Tibial nerve (tissue), 4 donors: ENCODE measurements around the gene DLG1. TPM values are rescaled to one million over a fixed set of nuclear protein-coding genes. Genes with fewer than 3 reads are reported as not detected.

Source experiments
- DNase-seq, 2 donors: peaks; one replicate each; pipeline ENCODE4 v3.0.0-alpha.2; 2019; ENCODE audit warnings: low spot score in 2 of 2
- H3K27ac ChIP-seq, 4 donors: fragments of 200-600 bp; sonication (generic) in 3 of 4; one replicate each; pipeline ENCODE4 v1.5.1; 2017 to 2019; ENCODE audit warnings: mild to moderate bottlenecking in 1 of 4
- H3K27me3 ChIP-seq, 2 donors: fragments of 200-600 bp; sonication (generic) in 1 of 2; one replicate each; pipeline versions ENCODE4 v1.5.1 to v1.6.0; 2017 to 2019
- H3K36me3 ChIP-seq, 3 donors: fragments of 200-600 bp; sonication (generic); one replicate each; pipeline ENCODE4 v1.5.1; 2018 to 2019
- H3K4me1 ChIP-seq, 4 donors: fragments of 200-600 bp; sonication (generic) in 3 of 4; one replicate each; pipeline ENCODE4 v1.5.1; 2017 to 2019
- H3K4me3 ChIP-seq, 4 donors: fragments of 200-600 bp; sonication (generic) in 3 of 4; one replicate each; pipeline ENCODE4 v1.5.1; 2017 to 2019; ENCODE audit warnings: mild to moderate bottlenecking in 1 of 4, moderate library complexity in 1 of 4
- H3K9me3 ChIP-seq, 4 donors: fragments of 200-600 bp; sonication (generic) in 3 of 4; one replicate each; pipeline ENCODE4 v1.5.1; 2017 to 2019
- CTCF ChIP-seq, 5 experiments: fragments of 200-600 bp in 3 of 5; fragments of 450-650 bp in 2 of 5; sonication (generic) in 3 of 5; IDR thresholded peaks; one replicate each; pipeline ENCODE4 v1.5.1; 2016 to 2019; ENCODE audit warnings: antibody characterized with exemption in 5 of 5, mild to moderate bottlenecking in 3 of 5, moderate library complexity in 2 of 5
- EP300 ChIP-seq, 2 donors: sonication (generic); formaldehyde crosslinking; IDR thresholded peaks; one replicate each; pipeline ENCODE4 v1.6.1; 2017; ENCODE audit warnings: antibody characterized with exemption in 2 of 2, mild to moderate bottlenecking in 1 of 2
- POLR2A ChIP-seq, 2 donors: fragments of 450-650 bp; IDR thresholded peaks; one replicate each; pipeline ENCODE4 v1.6.1; 2017; ENCODE audit warnings: antibody characterized with exemption in 2 of 2, mild to moderate bottlenecking in 2 of 2, moderate library complexity in 2 of 2
- WGBS, 2 donors: methylation state at CpG; one replicate each; pipeline ENCODE4 v1.1.5; 2018; 5-methylcytosine and 5-hydroxymethylcytosine counted together
- total RNA-seq, 4 donors: library from RNA; depleted of rRNA; stranded (reverse); fragments of >200 nt; gene quantifications; one replicate each; pipeline ENCODE4 v1.1.0, GENCODE V29; 2016

The DLG1 gene
- total RNA-seq, 4 donors from 2014 or later: 49.2 to 94.0 (median 71.1) TPM

- H3K36me3 ChIP-seq: peaks cover 0 to 11% (median 0%) of the 10 kb centered on the region in 3 donors
- no peak overlapping the region for H3K4me3 ChIP-seq
- no peak for DNase-seq
- no peak for TF ChIP-seq CTCF (IDR thresholded peaks at IDR 0.05)
- no peak for TF ChIP-seq POLR2A (IDR thresholded peaks at IDR 0.05)
- no peak for TF ChIP-seq EP300 (IDR thresholded peaks at IDR 0.05)
- WGBS, 2 donors: 70 to 72% methylated on average over 4 of the region's 4 CpGs
- H3K27ac ChIP-seq: no peak overlapping the region
- H3K9me3 ChIP-seq: peaks cover 0 to 22% (median 1%) of the 10 kb centered on the region in 4 donors
- H3K4me1 ChIP-seq: no peaks in the 10 kb centered on the region
- no peaks in the 10 kb centered on the region for H3K27me3 ChIP-seq
These were observed 63.2 kb downstream of the DLG1 start for GRCh38 chr3:197234947-197235914.

DNA sequence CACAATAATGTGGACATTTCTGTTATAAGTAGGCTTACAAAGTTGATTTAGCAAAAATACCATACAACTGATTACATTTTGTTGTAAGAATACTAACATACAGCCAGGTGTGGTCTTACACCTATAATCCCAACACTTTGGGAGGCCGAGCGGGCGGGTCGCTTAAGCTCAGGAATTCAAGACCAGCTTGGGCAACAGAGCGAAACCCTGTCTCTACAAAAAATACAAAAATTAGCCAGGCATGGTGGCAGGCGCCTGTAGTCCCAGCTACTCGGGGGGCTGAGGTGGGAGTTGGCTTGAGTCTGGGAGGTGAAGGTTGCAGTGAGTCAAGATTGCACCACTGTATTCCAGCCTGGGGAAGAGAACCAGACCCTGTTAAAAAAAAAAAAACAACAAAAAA lies 67.1 kb downstream of the DLG1 start:
- DNase-seq: no peak
- WGBS, 2 donors: 94 to 97% methylated on average over 7 of the region's 7 CpGs
- TF ChIP-seq CTCF (IDR thresholded peaks at IDR 0.05) (no peak), POLR2A (IDR thresholded peaks at IDR 0.05) (no peak), EP300 (IDR thresholded peaks at IDR 0.05) (no peak)

GRCh38 chr3:197229836-197230235 lies 68.6 kb downstream of the DLG1 start:
- TF ChIP-seq POLR2A (IDR thresholded peaks at IDR 0.05) (no peak), CTCF (IDR thresholded peaks at IDR 0.05) (no peak), EP300 (IDR thresholded peaks at IDR 0.05) (no peak)
- DNase-seq: no peak
- H3K36me3 ChIP-seq: no peaks in the 10 kb centered on the region
- H3K9me3 ChIP-seq: no peaks in the 10 kb centered on the region
- 89 to 94% methylated on average over 3 of the region's 3 CpGs for WGBS, 2 donors
- peaks cover 0 to 29% (median 9%) of the 10 kb centered on the region in 4 donors for H3K4me1 ChIP-seq
- no peak overlapping the region for H3K4me3 ChIP-seq
- no peak overlapping the region for H3K27ac ChIP-seq
- no peaks in the 10 kb centered on the region for H3K27me3 ChIP-seq

More for the DNA sequence above, 67.1 kb downstream of the DLG1 start:
- Histone ChIP-seq H3K27ac (no peak overlapping the region), H3K4me3 (no peak overlapping the region), H3K27me3 (no peaks in the 10 kb centered on the region), H3K4me1 (peaks cover 0 to 18% (median 2%) of the 10 kb centered on the region in 4 donors), H3K36me3 (peaks cover 0 to 11% (median 0%) of the 10 kb centered on the region in 3 donors), H3K9me3 (peaks cover 0 to 11% (median 0%) of the 10 kb centered on the region in 4 donors)

- H3K27me3 ChIP-seq: no peaks in the 10 kb centered on the region
- H3K36me3 ChIP-seq: no peaks in the 10 kb centered on the region
- TF ChIP-seq CTCF (IDR thresholded peaks at IDR 0.05) (no peak), EP300 (IDR thresholded peaks at IDR 0.05) (no peak), POLR2A (IDR thresholded peaks at IDR 0.05) (no peak)
- no peak overlapping the region for H3K27ac ChIP-seq
- no peak overlapping the region for H3K4me3 ChIP-seq
- peaks cover 0 to 34% (median 9%) of the 10 kb centered on the region in 4 donors for H3K4me1 ChIP-seq
- DNase-seq: no peak
- H3K9me3 ChIP-seq: no peaks in the 10 kb centered on the region
- WGBS, 2 donors: 84 to 88% methylated on average over 1 of the region's 1 CpG
These were observed 69.2 kb downstream of the DLG1 start for GRCh38 chr3:197229178-197229577.
